Urinary bladder (tissue), 4 donors: ENCODE data around the gene APOF. TPM values are rescaled to one million over a fixed set of nuclear protein-coding genes. Genes with fewer than 3 reads are reported as not detected.
"Not testable (repeated sequence)": the region's sequence is repeated elsewhere in the genome, so short reads cannot be mapped to it uniquely, and the experiment has no call there.

ENCODE experiments used
- DNase-seq: peaks from one replicate; pipeline ENCODE4 v3.0.0-alpha.2; 2015; ENCODE audit errors: extremely low spot score
- H3K27ac ChIP-seq: one replicate; pipeline ENCODE4 v1.5.1; 2013; ENCODE audit warnings: low read depth, mild to moderate bottlenecking, moderate library complexity
- H3K36me3 ChIP-seq: one replicate; pipeline ENCODE4 v1.6.1; 2013; ENCODE audit warnings: mild to moderate bottlenecking, moderate library complexity; ENCODE audit not compliant: insufficient read depth
- H3K4me1 ChIP-seq: one replicate; pipeline ENCODE4 v1.6.1; 2013; ENCODE audit warnings: mild to moderate bottlenecking, moderate library complexity; ENCODE audit not compliant: insufficient read depth
- H3K4me3 ChIP-seq: one replicate; pipeline ENCODE4 v1.5.1; 2013; ENCODE audit warnings: low read depth, low read length
- WGBS: extraction: QIAGEN DNeasy Blood & Tissue Kit; methylation state at CpG from one replicate; pipeline ENCODE4 v1.1.7; 2013; 5-methylcytosine and 5-hydroxymethylcytosine counted together
- polyA plus RNA-seq: library from polyadenylated mRNA; stranded (reverse); fragments of 200-250 nt; gene quantifications from one replicate; pipeline ENCODE4 v1.2.3, GENCODE V29; 2013
- total RNA-seq: library from RNA; depleted of rRNA; stranded (reverse); fragments of >200 nt; gene quantifications from one replicate; pipeline ENCODE4 v1.2.3, GENCODE V29; 2014
- donor health status: healthy with polysubstance abuse.
- donor health status: healthy.

The APOF gene
- total and polyA plus RNA-seq, 2 donors: 0.13 TPM; not detected in 1

DNA sequence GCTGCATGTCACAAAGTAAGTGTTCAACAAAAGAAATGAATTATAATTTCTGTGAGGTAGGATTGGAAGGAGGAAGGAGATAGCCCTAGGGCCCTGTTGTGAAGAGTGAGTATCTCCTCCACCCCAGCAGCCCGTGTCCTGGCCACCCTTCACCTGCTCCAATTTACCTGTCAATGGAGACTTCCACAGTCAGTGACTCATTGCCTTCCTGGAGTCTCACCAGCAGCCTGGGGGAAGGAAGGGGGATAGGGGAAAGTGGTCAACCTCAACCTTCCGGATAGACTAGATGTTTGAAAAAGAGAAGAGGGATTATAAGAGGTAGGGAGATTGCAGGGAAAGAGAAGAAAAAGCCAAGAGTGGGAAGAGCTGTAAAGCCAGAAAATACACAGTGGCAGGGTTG lies 12.0 kb downstream of the APOF start:
- H3K4me3 ChIP-seq: no peak overlapping the region
- H3K27ac ChIP-seq: no peak overlapping the region
- no peak for DNase-seq
- WGBS: 91% methylated on average over 2 of the region's 2 CpGs
- H3K4me1 ChIP-seq: no peaks in the 10 kb centered on the region
- H3K36me3 ChIP-seq: peaks cover 18% of the 10 kb centered on the region

DNA sequence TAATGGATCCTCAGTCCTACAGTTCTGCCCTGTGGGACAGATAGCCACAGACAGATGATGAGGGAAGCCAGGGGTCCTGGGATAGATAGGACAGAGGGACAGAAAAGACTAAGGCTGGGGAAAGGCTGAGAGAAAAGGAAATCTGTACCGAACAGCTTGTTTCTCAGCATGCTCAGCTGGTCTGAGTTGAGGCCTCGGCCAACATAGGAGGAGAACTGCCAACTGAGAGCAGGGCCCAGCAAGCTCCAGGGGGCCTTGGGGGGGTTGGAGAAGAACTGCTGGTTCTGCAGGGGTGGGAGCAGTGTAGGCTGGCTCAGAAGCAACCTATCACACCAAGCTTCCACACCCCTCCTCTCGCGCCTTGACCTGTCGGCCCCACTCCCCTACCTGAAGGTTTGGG lies 13.9 kb downstream of the APOF start:
- Histone ChIP-seq H3K27ac (no peak overlapping the region), H3K36me3 (peaks cover 6% of the 10 kb centered on the region), H3K4me1 (no peaks in the 10 kb centered on the region), H3K4me3 (no peak overlapping the region)
- no peak for DNase-seq
- 94% methylated on average over 5 of the region's 5 CpGs for WGBS

DNA sequence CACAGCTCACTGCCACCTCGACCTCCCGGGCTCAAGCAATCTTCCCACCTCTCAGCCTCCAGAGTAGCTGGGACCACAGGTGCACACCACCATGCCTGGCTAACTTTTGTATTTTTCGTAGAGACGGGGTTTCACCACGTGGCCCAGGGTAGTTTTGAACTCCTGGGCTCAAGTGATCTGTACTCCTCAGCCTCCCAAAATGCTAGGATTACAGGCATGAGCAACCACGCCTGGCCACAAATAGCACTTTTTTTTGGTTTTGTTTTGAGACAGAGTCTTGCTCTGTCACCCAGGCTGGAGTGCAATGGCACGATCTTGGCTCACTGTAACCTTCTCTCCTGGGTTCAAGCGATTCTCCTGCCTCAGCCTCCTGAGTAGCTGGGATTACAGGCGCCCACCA lies 15.4 kb downstream of the APOF start:
- 93% methylated on average over 9 of the region's 9 CpGs for WGBS
- H3K27ac ChIP-seq, H3K4me1 ChIP-seq, H3K4me3 ChIP-seq, H3K36me3 ChIP-seq, DNase-seq: not testable (repeated sequence)

DNA sequence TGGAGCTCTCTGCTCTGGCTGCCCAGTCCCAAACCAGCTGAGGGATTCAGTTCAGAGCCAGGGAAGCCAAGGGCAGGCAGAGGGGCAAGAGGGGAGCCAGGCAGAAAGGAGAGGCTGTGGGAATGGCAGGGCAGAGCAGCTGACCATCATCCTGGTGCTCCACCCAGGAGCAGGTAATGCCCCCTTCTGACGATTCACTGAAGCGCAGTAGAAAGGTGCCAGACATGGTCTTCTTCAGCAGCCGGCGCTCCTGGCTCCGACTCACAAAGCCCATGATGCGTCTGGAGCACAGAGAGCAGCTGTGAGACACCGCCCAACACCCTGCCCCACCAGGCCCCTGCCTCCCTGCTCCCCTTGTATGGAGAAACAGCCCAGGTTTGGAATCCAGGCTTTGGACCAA lies 16.0 kb downstream of the APOF start:
- WGBS: 73% methylated on average over 7 of the region's 7 CpGs
- Histone ChIP-seq H3K4me3 (no peak overlapping the region), H3K27ac (no peak overlapping the region), H3K4me1 (no peaks in the 10 kb centered on the region), H3K36me3 (peaks cover 6% of the 10 kb centered on the region)
- no peak for DNase-seq

DNA sequence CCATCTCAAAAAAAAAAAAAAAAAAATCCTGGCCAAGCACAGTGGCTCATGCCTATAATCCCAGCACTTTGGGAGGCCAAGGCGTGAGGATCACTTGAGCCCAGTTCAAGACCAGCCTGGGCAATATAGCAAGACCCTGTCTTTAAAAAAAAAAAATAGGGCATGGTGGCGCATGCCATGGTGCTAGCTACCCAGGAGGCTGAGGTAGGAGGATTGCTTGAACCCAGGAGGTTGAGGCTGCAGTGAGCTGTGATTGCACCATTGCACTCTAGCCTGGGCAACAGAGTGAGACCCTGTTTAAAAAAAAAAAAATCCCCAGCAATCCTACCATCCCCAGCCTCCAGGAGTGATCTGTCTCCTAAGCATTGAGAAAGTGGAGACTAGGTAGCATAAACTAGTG lies 20.4 kb downstream of the APOF start:
- not testable (repeated sequence) for H3K27ac ChIP-seq, DNase-seq, H3K4me3 ChIP-seq, H3K36me3 ChIP-seq, H3K4me1 ChIP-seq
- WGBS: 97% methylated on average over 2 of the region's 2 CpGs

DNA sequence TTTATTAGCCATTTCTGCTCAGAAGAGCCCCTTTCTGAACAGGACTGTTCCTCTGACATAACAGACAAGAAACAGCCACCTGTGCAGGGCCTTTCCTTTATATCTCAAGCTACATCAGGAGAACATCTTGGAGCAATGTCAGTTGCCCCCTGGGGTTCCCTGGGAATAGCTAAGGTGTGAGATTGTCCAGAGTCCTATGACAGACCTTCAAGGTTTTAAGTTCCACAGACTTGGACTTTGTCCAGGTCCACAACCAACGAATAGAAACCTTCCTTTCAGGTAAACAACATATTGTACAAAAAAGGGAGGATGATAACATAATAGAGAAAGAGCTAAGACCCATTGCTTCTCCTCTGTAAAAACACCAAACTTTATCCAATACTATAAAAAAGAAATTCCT lies 21.0 kb downstream of the APOF start:
- H3K36me3 ChIP-seq: no peaks in the 10 kb centered on the region

DNA sequence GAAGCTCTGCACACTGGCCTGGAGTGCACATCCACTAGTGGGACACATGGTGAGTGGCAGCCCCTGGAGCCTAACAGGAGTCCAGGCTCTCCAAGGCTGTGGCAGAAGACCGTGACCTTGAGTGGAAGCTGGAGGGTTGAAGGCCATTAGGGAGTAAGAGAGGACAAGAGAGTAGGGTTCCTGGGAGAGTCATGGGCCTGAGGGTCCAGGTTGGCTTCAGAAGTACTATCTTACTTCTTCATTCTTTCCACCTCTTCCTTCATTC lies 23.6 kb downstream of the APOF start:
- Histone ChIP-seq H3K27ac (peak overlapping the region; percentile 31), H3K4me1 (no peaks in the 10 kb centered on the region), H3K4me3 (no peak overlapping the region), H3K36me3 (no peaks in the 10 kb centered on the region)
- WGBS: 85% methylated on average over 1 of the region's 1 CpG
- DNase-seq: no peak

More for the DNA sequence above, 21.0 kb downstream of the APOF start:
- WGBS: 24% methylated on average over 1 of the region's 1 CpG
- Histone ChIP-seq H3K4me3 (no peak overlapping the region), H3K4me1 (no peaks in the 10 kb centered on the region), H3K27ac (no peak overlapping the region)
- no peak for DNase-seq

DNA sequence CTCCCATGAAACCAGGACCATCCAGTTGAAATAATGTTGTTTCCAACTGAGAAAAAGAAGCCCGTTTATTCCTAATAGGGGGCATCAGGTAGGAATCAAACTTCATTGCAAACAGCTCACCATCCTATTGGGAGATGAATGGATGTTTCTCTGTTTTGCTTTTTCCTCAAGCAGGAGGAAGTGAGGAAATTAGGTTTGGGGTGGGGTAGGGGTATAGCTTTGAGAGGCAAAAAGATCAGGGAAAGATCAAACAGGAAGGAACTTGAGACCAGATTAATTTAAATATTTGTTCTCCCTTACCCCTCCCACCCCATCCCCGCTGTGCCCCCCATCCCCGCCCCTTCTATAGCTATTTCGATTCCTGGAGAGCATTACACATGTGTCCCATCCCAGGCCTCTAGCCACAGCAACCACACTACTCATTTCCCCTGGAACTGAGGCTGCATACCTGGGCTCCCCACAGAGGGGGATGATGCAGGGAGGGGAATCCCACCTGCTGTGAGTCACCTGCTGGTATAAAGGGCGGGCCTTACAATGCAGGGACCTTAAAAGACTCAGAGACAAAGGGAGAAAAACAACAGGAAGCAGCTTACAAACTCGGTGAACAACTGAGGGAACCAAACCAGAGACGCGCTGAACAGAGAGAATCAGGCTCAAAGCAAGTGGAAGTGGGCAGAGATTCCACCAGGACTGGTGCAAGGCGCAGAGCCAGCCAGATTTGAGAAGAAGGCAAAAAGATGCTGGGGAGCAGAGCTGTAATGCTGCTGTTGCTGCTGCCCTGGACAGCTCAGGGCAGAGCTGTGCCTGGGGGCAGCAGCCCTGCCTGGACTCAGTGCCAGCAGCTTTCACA lies 24.1 kb downstream of the APOF start, which contains the start of gene IL23A:
TSS of gene IL23A (plus strand) at position 577 of the 850 bp plus-strand sequence. CDS start at position 738, 161 bp downstream.
- H3K36me3 ChIP-seq: no peaks in the 10 kb centered on the region
- WGBS: 26% methylated on average over 9 of the region's 9 CpGs

DNA sequence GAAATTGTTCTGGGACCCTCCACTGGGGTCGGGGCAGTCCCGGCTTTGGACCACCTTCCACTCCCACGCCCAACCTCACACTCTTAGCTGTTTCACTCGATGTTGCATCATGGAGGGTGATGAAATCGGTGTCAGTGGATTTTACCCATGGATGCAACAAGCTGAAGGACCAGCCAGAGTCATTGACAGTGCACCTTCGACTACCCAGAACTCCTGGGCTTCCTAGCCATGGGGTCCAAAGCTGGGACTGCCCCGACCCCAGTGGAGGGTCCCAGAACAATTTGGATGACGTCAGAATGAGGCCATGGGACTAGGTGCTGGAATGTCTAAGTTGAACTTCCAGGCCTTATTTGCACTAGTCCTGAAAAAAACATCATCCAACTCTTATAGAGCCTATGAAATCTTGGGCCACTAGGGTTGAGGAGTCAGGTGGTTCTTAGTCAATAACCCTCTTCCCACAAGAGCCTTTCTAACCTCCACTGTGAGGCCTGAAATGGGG lies 24.9 kb downstream of the APOF start:
- Histone ChIP-seq H3K27ac (no peak overlapping the region), H3K4me3 (no peak overlapping the region), H3K36me3 (no peaks in the 10 kb centered on the region), H3K4me1 (peaks cover 1% of the 10 kb centered on the region)
- WGBS: 84% methylated on average over 8 of the region's 8 CpGs
- DNase-seq: no peak

More for the DNA sequence above, 24.1 kb downstream of the APOF start, which contains the start of gene IL23A:
- no peaks in the 10 kb centered on the region for H3K4me1 ChIP-seq
- DNase-seq: no peak
- H3K27ac ChIP-seq: peak within 1 kb of the TSS; percentile 31
- H3K4me3 ChIP-seq: no peak within 1 kb of the TSS

DNA sequence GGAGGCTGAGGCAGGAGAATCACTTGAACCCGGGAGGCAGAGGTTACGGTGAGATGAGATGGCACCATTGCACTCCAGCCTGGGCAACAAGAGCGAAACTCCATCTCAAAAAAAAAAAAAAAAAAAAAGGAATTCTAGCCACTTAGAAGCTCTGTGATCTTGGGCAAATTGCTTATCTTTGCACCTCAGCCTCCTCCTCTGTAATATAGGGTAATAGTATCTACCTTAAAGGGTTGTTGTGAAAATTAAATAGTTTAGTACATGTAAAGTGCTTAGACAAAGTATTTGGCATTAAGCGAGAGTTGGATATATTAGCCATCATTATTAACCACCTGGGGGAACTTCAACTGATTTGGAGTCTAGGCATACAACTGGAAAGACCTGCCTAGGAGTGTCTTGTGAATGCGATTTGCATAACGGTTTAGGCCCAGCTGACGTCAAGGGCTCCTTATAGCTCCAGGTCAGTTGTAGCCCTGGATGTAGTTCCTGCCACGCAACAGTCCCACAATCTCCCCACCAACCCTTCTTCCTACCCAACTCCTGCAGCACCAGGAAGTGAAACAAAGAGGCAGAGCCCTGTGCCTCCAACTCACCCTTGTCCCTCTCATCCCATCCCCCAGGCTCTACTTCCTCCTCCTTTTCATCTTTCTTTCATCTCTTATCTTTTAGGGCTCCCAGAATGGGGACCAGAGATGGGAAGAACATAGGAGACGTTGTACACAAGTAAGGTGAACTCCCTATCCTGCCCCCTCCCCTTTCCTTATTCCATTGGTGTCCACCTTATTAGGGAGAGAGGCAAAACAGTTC lies 26.1 kb downstream of the APOF start:
- 83% methylated on average over 9 of the region's 9 CpGs for WGBS
- Histone ChIP-seq H3K36me3 (no peaks in the 10 kb centered on the region), H3K27ac (no peak overlapping the region), H3K4me1 (peaks cover 2% of the 10 kb centered on the region), H3K4me3 (no peak overlapping the region)
- DNase-seq: no peak

DNA sequence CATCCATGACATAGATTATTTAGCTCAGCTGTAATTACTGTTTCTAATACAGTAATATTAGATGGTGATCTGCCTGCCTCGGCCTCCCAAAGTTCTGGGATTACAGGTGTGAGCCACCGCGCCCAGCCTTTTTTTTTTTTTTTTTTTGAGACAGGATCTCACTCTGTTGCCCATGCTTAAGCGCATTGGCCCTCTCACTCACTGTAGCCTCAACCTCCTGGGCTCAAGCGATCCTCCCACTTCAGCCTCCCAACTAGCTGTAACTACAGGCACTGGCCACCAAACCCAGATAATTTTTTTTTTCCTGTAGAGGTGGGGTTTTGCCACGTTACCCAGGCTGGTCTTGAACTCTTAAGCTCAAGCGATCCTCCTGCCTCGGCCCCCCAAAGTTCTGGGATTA lies 27.1 kb downstream of the APOF start:
- not testable (repeated sequence) for H3K36me3 ChIP-seq, H3K4me1 ChIP-seq, H3K4me3 ChIP-seq, H3K27ac ChIP-seq, DNase-seq
- WGBS: 96% methylated on average over 8 of the region's 8 CpGs

DNA sequence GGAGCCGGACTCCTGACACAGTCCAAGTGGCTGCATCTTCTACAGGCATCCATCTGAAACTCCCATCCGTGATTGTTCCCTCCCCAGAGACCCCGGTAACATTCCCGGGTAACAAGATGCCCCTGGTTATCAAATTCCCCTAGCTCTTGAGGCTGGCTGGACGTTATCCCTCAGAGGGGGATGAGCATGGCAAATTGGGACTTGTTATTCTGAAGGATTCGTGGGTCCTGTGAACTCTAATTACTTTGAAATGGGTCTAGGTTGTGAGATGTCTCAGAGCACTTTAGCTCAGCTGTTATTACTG lies 28.2 kb downstream of the APOF start:
- H3K27ac ChIP-seq: peak overlapping the region; percentile 86
- WGBS: 7% methylated on average over 6 of the region's 6 CpGs
- no peaks in the 10 kb centered on the region for H3K36me3 ChIP-seq
- H3K4me3 ChIP-seq: peak overlapping the region; percentile 30
- no peak for DNase-seq
- H3K4me1 ChIP-seq: peaks cover 2% of the 10 kb centered on the region

DNA sequence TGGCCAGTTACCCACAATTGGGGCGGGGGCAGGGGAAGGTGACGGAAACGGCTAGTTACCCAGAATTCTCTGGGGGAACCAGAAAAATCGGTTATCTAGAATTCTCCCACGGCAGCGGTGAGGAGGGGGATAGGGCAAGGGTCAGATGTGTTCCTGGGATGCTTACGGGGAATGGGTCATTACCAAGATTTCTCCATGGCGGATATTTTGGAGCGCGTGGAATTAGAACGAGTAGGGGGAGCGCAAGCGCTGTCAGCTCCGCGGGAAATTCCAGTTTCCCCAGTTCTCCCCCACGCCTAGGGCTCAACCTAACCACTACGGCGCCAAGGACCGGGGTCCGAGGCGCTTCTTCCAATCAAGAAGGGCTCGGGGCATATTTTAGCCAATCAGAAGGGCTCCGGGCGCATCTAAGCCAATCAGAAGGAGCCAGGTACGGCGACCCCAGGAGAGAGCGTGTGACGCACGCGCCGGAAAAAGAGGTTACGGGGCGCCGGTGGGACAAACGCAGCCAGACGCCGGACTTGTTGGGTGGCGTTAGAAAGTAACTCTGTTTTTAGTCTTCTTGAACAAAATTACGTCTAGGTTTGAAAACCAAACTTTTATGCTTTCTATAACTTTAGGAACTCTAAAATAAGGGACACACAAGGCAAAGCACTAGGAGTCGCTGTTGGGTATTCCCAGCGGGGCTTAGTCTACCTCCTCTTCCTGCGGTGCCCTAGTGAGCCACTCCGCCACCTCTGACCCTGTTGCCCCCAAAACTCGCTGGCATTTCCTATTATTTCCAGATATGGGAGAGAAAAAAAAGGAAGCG lies 28.8 kb downstream of the APOF start, which contains the start of gene PAN2:
TSS of gene PAN2 (minus strand) at position 322 of the 811 bp plus-strand sequence. CDS start 906 bp downstream, outside the sequence.
- H3K27ac ChIP-seq: peak within 1 kb of the TSS; percentile 88
- H3K36me3 ChIP-seq: no peaks in the 10 kb centered on the region
- peak within 1 kb of the TSS; percentile 30 for H3K4me3 ChIP-seq
- DNase-seq: peak; percentile 94
- H3K4me1 ChIP-seq: peaks cover 2% of the 10 kb centered on the region
- under 1% methylated on average over 45 of the region's 45 CpGs for WGBS
